GM18873 (cell line): ENCODE data around the gene BBOF1.
"Not testable (repeated sequence)": the region's sequence is repeated elsewhere in the genome, so short reads cannot be mapped to it uniquely, and the experiment has no call there.

ENCODE experiments used
- ATAC-seq: cut with Tn5 transposase; IDR thresholded peaks from one replicate; pipeline ENCODE4 v1.9.1; 2021; ENCODE audit warnings: mild to moderate bottlenecking, moderate library complexity, moderate number of reproducible peaks; ENCODE audit not compliant: unreplicated experiment, low FRiP score

BBOF1 gene

DNA sequence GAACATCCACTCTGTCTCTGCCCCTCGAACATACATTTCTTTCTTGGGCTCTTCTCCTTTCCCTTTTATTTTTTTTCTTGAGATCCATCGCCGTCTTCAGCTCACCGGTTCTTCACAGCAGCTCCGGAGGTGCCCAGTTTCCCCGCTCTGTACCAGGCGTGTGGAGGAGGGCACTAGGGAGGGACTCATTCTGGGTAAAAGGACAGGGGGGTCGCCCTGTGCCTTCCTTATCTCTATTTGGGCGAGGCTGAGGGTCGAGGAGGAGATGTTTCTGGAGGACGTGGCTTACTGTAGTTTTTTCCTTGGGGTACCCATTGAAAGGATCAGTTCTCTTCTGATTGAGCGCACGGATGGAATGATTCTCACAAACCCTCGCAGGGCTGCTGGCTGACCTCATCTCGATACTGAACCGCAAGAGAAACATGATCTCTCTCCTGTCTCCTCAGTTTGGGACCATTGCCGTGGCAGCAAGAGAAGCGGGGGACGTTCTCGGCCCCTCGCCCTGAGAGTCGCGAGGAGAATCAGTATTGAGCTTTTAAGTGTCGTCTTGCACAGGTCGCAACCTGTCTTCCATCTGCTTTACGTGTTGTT is 66.0 kb downstream of the BBOF1 start:
- ATAC-seq = peak; percentile 6

DNA sequence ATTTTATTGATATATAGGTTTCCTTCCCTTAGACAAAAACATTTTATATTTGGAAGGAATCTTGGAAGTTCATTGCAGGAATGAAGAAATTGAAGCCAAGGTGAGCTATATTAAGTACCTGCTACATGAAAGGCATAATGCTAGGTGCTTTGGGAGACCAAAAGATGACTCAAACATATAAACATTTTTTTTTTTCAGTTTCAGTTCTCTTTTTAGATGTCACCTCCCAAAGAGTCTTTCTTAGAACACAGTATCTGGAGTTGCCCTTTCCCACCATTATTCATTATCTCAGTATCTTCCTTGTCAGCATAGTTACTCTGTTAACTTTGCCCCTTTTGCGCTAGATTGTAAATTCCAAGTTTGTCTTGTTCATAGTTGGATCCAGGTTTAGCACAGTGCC is 66.7 kb downstream of the BBOF1 start:
- ATAC-seq = no peak

DNA sequence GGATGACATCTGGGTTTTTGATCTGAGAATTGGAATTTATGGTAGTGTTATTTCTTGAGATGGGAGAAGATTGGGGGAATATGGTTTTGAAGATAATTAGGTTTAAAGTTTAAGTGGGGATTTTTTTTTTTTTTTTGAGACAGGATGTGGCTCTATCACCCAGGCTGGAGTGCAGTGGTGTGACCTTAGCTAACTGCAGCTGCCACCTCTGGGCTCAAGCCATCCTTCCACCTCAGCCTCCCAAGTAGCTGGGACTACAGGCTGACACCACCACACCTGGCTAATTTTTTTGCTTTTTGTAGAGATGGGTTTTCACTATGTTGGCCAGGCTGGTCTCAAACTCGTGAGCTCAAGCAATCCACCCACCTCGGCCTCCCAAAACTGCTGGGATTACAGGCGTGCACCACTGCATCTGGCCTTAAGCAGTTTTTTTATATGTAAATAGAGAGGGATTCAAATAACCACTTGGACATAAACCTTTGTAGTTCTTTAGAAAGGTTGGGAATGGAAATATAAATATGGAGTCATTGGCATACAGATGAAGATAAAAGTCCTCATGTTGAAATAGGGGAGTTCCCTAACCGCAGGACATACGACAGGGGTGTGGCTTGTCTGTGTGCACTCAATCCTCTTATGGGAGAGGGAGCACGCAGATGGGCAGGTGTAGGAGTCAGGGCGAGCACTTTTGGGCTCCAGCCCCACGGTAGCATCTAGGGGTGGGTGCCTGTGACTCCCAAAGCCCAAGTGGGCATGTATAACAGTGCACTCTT is 70.3 kb downstream of the BBOF1 start:
- ATAC-seq = no peak

DNA sequence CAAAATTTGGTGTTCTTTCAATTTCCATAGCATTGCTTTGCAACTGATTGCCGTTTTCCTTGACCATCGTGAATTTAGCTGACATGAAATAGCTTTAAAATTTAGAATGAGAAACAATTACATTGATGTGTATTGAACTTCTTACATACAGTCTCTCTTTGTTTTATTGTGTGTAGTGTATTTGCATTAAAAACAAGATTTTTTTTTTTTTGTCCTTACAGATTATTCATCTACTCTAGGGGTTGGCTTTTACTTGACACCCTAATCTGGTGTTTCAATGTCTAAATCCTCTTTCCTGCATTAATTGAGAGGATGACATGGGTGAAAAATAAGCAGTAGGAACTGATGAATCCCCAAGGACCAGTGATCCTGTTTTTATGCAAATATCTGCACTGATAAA is 86.2 kb downstream of the BBOF1 start:
- no peak for ATAC-seq

DNA sequence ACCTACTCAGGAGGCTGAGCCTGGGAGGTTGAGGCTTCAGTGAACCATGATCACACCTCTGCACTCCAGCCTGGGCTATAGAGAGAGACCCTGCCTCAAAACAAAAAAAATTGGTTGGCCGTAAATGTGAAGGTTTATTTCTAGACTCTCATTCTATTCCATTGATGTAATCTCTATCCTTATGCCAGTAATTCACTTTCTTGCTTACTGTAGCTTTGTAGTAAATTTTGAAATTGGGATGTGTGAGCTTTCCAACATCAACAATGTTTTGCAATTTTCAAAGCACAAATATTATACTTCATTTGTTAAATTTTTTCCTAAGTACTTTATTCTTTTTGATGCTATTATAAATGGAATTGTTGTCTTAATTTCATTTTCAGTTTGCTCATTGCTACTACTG is 90.2 kb downstream of the BBOF1 start:
- ATAC-seq = no peak

DNA sequence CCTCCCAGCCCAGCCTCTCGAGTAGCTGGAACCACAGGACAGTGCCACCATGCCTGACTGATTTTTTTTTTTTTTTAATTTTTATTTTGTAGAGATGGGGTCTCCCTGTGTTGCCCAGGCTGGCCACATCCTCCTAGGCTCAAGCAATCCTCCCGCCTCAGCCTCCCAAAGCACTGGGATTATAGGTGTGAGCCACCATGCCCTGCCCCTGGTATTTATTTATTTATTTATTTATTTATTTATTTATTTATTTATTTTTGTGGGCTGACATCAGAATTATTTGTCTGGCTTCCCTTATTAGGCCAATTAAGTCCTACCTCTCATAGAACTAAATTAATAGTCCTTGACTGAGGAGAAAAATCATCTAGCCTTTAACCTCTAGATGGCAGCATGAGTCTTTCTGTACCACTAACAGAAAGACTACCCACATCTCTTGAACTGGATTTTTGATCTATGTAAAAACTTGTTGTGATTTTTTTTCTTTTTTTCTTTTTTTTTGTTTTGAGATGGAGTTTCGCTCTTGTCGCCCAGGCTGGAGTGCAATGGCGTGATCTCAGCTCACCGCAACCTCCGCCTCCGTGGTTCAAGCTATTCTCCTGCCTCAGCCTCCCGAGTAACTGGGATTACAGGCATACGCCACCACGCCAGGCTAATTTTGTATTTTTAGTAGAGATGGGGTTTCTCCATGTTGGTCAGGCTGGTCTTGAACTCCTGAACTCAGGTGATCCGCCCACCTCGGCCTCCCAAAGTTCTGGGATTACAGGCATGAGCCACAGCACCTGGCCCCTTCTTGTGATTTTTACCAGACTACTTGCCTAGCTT is 92.5 kb downstream of the BBOF1 start:
- not testable (repeated sequence) for ATAC-seq
